AG04449 (cell line): ENCODE results near the gene LUC7L3.

Experiments
- CTCF ChIA-PET: fragments of 350-600 bp; formaldehyde crosslinking; extraction: SDS; loops from one replicate; lab custom pipeline; 2021; ENCODE audit warnings: antibody characterized with exemption; lab: Yijun Ruan, JAX
- POLR2A ChIA-PET: fragments of 400-600, 350-600 bp; formaldehyde crosslinking; extraction: SDS; loops from one replicate; lab custom pipeline; 2020; ENCODE audit warnings: antibody characterized with exemption, inconsistent platforms; lab: Yijun Ruan, JAX
- DNase-seq: peaks from one replicate; pipeline ENCODE4 v3.0.0-alpha.2; 2010; ENCODE audit warnings: low read depth, low spot score
- H3K4me3 ChIP-seq: 2 replicates; pipeline ENCODE4 v1.5.1; 2011; ENCODE audit warnings: low read depth, mild to moderate bottlenecking, control low read depth, low read length
- CTCF ChIP-seq: IDR thresholded peaks from one replicate; pipeline ENCODE4 v1.5.1; 2011; ENCODE audit warnings: mild to moderate bottlenecking, moderate library complexity, low read length, control low read depth, inconsistent platforms; ENCODE audit not compliant: insufficient read depth; ENCODE audit errors: missing control alignments

Gene LUC7L3

GRCh38 chr17:50785946-50786570 is 66.7 kb downstream of the LUC7L3 start:
- no peak for DNase-seq
- CTCF ChIA-PET: interaction anchor here (1.0 to 10.7 kb wide), 12 partner anchors 10 to 169 kb away, joined by 3 to 516 read pairs (median 6); partner anchors contain the start of genes ANKRD40CL and WFIKKN2
- POLR2A ChIA-PET: no interaction called here
- no peak for TF ChIP-seq CTCF
- no peak overlapping the region for H3K4me3 ChIP-seq

GRCh38 chr17:50787106-50787505 is 67.7 kb downstream of the LUC7L3 start:
- TF ChIP-seq CTCF: no peak
- ChIA-PET POLR2A (no interaction called here), CTCF (interaction anchor here (0.7 to 10.7 kb wide), 13 partner anchors 9 to 236 kb away, joined by 3 to 516 read pairs (median 5); partner anchors contain the start of genes ANKRD40CL and WFIKKN2)
- H3K4me3 ChIP-seq: no peak overlapping the region
- no peak for DNase-seq

GRCh38 chr17:50790618-50791017 is 71.2 kb downstream of the LUC7L3 start:
- POLR2A ChIA-PET: no interaction called here
- no peak for DNase-seq

GRCh38 chr17:50792132-50792531 is 72.7 kb downstream of the LUC7L3 start:
- no peak for TF ChIP-seq CTCF
- no peak overlapping the region for H3K4me3 ChIP-seq
- CTCF ChIA-PET: interaction anchor here (2.2 to 2.9 kb wide), 4 partner anchors 9 to 164 kb away, joined by 7 to 22 read pairs (median 12); no protein-coding TSS in a partner anchor
- DNase-seq: no peak
- POLR2A ChIA-PET: no interaction called here

More at GRCh38 chr17:50790618-50791017, 71.2 kb downstream of the LUC7L3 start:
- CTCF ChIA-PET: interaction anchor here (1.0 to 2.9 kb wide), 6 partner anchors 7 to 166 kb away, joined by 3 to 22 read pairs (median 7); no protein-coding TSS in a partner anchor
- no peak overlapping the region for H3K4me3 ChIP-seq
- TF ChIP-seq CTCF: no peak

GRCh38 chr17:50793007-50793406 is 73.6 kb downstream of the LUC7L3 start:
- DNase-seq: no peak
- no peak for TF ChIP-seq CTCF
- CTCF ChIA-PET: interaction anchor here (2.9 kb wide), 1 partner anchor 10 kb away, joined by 22 read pairs; no protein-coding TSS in a partner anchor
- no peak overlapping the region for H3K4me3 ChIP-seq
- POLR2A ChIA-PET: no interaction called here

- ChIA-PET CTCF (interaction anchor here (5.6 to 10.5 kb wide), 2 partner anchors 11 to 48 kb away, joined by 22 to 81 read pairs; no protein-coding TSS in a partner anchor), POLR2A (no interaction called here)
- TF ChIP-seq CTCF: no peak
- no peak for DNase-seq
- H3K4me3 ChIP-seq: no peak overlapping the region
These were observed 75.0 kb downstream of the LUC7L3 start for GRCh38 chr17:50794361-50794760.
